Rectal smooth muscle tissue (tissue), 1 donor: Measurements from ENCODE around the gene NACC1.

ENCODE experiments used
- H3K27ac ChIP-seq: one replicate; pipeline ENCODE4 v1.7.0; 2013; ENCODE audit warnings: low read depth, low read length, inconsistent platforms
- H3K27me3 ChIP-seq: one replicate; pipeline ENCODE4 v1.7.0; 2013; ENCODE audit warnings: low read length; ENCODE audit not compliant: control insufficient read depth, insufficient read depth
- H3K36me3 ChIP-seq: one replicate; pipeline ENCODE4 v1.7.0; 2013; ENCODE audit warnings: low read length; ENCODE audit not compliant: control insufficient read depth, insufficient read depth
- H3K4me1 ChIP-seq: one replicate; pipeline ENCODE4 v1.7.0; 2013; ENCODE audit warnings: low read length; ENCODE audit not compliant: control insufficient read depth, insufficient read depth
- H3K4me3 ChIP-seq: one replicate; pipeline ENCODE4 v1.7.0; 2013; ENCODE audit warnings: low read length
- H3K9ac ChIP-seq: one replicate; pipeline ENCODE4 v1.7.0; 2013; ENCODE audit warnings: low read length

The NACC1 gene

GRCh38 chr19:13097463-13098258, 20.4 kb upstream of the NACC1 start:
- no peaks in the 10 kb centered on the region for H3K36me3 ChIP-seq
- H3K9ac ChIP-seq: no peak overlapping the region
- peaks cover 18% of the 10 kb centered on the region for H3K4me1 ChIP-seq
- no peak overlapping the region for H3K4me3 ChIP-seq
- peak overlapping the region; percentile 87 for H3K27ac ChIP-seq
- no peaks in the 10 kb centered on the region for H3K27me3 ChIP-seq

DNA sequence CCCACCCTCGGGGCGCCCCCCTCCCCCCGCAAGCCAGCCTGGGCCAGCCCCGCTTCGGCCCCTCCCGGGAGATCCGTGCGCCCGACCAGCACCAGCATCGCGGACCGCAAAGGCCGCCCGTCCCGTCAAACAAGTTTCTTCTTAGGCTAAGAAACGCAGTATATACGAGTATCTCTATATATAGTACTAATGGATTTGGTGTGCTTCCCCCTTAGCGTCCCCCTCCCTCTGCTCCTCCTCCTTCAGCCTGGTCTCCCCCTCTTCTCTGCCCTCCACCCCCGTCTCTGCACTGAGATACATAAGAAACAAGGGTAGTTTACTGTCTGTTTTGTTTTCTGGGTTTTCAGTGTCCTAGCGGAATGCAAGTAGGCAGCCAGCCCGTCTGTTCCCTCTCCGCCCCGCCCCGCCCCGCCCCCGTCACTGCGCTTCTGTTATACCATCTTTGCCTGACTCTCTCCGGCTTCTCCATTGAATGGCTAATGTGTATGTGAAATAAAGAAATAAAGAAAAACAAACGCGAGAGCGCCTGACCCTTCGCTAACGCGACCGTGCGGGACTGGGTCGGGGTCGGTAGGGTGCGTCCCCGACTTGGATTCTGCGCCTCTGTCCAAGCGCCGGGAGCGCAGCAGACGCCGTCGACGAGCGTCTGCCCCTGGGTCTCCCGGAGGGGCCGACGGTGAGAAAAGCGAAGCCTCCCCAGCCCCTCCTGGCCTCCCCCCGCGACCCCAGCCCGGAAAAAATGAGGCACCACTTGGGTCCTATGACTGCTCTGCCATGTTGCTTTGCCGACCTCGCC, 19.6 kb upstream of the NACC1 start:
- H3K27ac ChIP-seq: peak overlapping the region; percentile 87
- H3K4me1 ChIP-seq: peaks cover 14% of the 10 kb centered on the region
- H3K27me3 ChIP-seq: no peaks in the 10 kb centered on the region
- no peaks in the 10 kb centered on the region for H3K36me3 ChIP-seq
- H3K9ac ChIP-seq: no peak overlapping the region
- H3K4me3 ChIP-seq: peak overlapping the region; percentile 72

DNA sequence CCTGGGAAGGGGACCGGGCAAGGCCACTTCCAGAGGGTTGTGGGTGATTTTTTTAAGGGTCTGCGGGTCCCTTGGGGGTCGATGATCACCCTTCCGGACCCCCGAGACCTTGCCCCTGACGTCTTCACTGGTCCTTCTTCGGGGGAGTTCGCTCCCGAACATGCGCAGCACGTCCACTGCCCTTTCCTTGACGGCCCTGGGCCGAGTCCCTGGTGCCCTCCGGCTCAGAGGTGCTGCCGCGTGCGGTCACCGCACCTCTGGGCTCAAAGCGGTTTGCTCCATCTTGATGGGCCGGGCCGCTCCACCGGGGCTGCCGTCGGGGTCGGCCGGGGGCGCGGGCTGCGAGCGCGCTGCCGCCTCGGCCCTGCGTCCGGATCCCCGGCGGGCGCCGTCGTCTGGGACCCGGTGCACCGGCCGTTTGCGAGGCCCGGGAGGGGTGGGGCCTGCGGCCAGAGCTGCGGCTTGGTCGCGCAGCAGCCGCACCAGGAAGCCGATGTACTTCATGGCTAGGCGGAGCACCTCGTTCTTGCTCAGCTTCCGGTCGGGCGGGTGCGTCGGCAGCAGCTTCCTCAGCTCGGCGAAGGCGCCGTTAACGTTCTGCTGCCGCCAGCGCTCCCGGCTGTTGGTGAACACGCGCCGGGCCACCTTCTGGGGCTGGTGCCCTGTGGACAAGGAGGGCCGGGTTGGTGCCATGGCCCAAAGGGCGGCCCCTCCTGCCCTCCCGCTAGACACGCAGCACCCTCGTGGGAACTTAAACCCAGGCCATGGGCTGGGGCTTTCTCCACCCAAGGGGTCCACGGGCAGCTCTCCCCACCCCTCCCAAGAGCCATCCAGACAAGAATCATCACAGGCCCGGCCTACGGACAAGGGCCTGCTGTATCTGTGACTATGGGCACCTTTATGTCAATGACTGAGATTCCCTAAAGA, 18.7 kb upstream of the NACC1 start:
- peak overlapping the region; percentile 87 for H3K27ac ChIP-seq
- no peaks in the 10 kb centered on the region for H3K36me3 ChIP-seq
- H3K4me1 ChIP-seq: peaks cover 10% of the 10 kb centered on the region
- peak overlapping the region; percentile 51 for H3K9ac ChIP-seq
- no peaks in the 10 kb centered on the region for H3K27me3 ChIP-seq
- peak overlapping the region; percentile 72 for H3K4me3 ChIP-seq

GRCh38 chr19:13100031-13100588, 18.0 kb upstream of the NACC1 start:
- Histone ChIP-seq H3K4me1 (peaks cover 10% of the 10 kb centered on the region), H3K4me3 (peak overlapping the region; percentile 20), H3K9ac (no peak overlapping the region)

DNA sequence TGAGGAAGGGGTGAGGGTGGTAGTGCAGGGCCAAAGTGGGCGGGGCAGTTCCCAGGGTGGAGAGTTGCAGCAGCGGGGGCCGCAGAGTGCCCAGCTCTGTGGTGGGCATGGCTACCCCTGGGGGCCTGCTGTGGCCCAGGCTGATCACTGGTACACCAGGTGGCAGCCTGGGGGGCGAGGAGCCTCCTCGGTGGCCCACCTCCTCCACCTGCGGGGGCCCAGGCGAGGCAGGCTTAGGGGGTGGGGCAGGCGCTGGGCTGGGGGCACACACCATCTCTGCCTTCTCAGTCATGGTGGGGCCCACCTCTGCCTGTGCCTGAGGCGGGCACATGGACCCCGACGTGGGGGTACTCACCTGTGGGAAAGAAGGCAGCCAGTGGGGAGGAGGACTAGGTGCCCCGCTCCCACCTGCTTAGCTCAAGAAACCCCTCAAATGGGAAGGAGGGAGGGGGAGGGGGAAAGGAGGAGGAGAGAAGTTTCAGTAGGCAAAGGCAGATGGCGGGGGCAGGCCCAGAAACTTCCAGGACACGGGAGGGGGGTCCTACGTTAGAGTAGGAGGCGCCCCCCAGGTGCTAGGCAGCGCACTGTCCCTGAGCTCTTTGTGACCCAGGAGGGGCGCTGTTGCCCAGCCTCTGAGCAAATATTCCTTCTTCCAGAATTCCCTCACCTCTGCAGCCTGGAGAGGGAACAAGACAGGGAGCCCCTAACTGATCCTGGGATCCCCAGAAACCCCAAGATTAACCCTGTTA, 17.0 kb upstream of the NACC1 start:
- Histone ChIP-seq H3K27ac (no peak overlapping the region), H3K4me3 (peak overlapping the region; percentile 57), H3K36me3 (no peaks in the 10 kb centered on the region), H3K9ac (no peak overlapping the region), H3K27me3 (no peaks in the 10 kb centered on the region), H3K4me1 (peaks cover 10% of the 10 kb centered on the region)

More at GRCh38 chr19:13100031-13100588, 18.0 kb upstream of the NACC1 start:
- Histone ChIP-seq H3K27ac (peak overlapping the region; percentile 87), H3K36me3 (no peaks in the 10 kb centered on the region), H3K27me3 (no peaks in the 10 kb centered on the region)

DNA sequence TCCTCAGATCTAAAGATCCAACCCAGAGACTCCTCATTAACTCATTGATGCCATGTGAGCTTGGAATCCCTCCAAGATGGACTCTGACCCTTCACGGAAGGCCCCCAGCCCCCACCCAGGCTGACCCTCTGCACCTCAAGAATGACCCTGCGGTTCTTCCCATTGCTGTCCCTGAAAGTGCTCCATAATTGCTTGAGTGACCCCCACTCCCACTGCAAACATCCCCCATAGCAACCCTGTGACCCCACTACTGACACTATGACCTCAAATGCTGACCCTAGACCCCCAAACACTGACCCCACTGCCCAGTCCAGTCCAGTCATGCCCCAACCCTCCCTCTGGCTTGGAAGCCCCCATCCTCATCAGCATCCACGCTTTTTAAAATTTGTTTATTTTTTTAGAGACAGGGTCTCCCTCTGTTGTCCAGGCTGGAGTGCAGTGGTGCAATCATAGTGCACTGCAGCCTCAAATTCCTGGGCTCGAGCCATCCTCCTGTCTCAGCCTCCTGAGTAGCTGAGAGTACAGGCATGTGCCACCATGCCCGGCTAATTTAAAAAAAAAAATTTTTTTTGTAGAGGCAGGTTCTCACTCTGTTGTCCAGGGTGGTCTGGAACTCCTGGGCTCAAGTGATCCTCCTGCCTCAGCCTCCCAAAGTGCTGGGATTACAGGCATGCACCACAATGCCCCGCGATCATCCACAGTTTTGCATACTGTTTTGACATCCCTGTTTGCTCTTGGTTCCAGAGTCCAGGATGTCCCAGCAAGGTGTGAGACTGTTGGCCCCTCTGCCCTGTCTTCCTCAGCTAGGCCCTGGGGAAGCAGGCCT, 16.3 kb upstream of the NACC1 start:
- Histone ChIP-seq H3K36me3 (no peaks in the 10 kb centered on the region), H3K9ac (peak overlapping the region; percentile 49), H3K27me3 (no peaks in the 10 kb centered on the region), H3K4me3 (peak overlapping the region; percentile 81), H3K27ac (peak overlapping the region; percentile 70), H3K4me1 (peaks cover 10% of the 10 kb centered on the region)

DNA sequence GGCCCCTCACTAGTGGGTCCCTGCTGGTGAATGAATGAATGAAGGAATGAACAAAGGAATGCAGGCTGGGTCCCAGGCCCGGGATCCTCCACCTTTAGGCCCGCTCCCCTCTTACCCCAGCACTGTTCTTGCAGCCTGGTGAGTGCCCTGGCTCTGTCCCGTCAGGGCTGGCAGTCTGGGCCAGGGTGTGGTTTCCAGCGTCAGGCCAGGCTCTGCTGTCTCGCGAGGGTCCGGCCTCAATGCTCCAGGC, 15.7 kb upstream of the NACC1 start:
- peak overlapping the region; percentile 70 for H3K27ac ChIP-seq
- peaks cover 10% of the 10 kb centered on the region for H3K4me1 ChIP-seq
- H3K36me3 ChIP-seq: no peaks in the 10 kb centered on the region
- peak overlapping the region; percentile 81 for H3K4me3 ChIP-seq
- H3K9ac ChIP-seq: peak overlapping the region; percentile 13
- no peaks in the 10 kb centered on the region for H3K27me3 ChIP-seq

- peaks cover 10% of the 10 kb centered on the region for H3K4me1 ChIP-seq
- peak within 1 kb of the TSS; percentile 81 for H3K4me3 ChIP-seq
- H3K27me3 ChIP-seq: no peaks in the 10 kb centered on the region
- H3K9ac ChIP-seq: peak within 1 kb of the TSS; percentile 49
- peak within 1 kb of the TSS; percentile 70 for H3K27ac ChIP-seq
- H3K36me3 ChIP-seq: peaks cover 4% of the 10 kb centered on the region
These were observed 15.1 kb upstream of the NACC1 start, which contains the start of gene LYL1 for GRCh38 chr19:13102666-13103580. TSS of gene LYL1 (minus strand) at chr19:13102858. CDS start at chr19:13101171, 1,687 bp downstream.

DNA sequence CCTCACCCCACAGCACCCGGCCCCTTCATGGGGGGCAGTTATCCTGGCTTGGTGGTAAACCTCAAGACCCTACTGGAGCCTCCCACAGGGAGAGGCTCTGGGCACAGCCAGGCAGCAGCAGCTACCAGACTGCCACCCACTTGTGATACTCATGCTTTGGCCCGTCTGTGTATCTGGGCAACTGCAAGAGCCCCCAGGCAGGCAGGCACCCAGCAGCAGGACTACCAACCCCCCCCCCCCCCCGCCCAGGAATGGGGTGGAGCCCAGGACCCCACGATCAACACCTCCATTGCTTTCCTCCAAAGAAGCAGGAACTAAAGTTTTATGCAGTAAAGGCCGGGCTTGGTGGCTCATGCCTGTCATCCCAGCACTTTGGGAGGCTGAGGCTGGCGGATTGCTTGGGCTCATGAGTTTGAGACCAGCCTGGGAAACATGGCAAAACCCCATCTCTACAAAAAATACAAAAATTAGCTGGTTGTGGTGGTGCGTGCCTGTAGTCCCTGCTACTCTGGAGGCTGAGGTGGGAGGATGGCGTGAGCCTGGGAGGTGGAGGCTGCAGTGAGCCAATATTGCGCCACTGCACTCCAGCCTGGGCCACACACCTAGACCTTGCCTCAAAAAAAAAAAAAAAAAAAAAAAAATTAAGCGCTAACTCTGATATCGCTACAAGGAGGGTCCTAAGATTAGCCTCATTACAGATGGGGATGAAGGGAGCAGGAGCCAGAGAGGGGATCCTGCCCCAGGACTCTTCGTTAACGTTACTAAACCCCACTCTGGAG, 14.3 kb upstream of the NACC1 start:
- peak overlapping the region; percentile 54 for H3K4me3 ChIP-seq
- peak overlapping the region; percentile 70 for H3K27ac ChIP-seq
- H3K36me3 ChIP-seq: peaks cover 4% of the 10 kb centered on the region
- H3K27me3 ChIP-seq: no peaks in the 10 kb centered on the region
- peak overlapping the region; percentile 11 for H3K9ac ChIP-seq
- H3K4me1 ChIP-seq: peaks cover 10% of the 10 kb centered on the region
